SK-N-SH (cell line): ENCODE measurements around the gene METTL26. TPM values are rescaled to one million over a fixed set of nuclear protein-coding genes. Genes with fewer than 3 reads are reported as not detected.

Experiments used
- CTCF ChIA-PET: fragments of 300-600, 350-600 bp; formaldehyde crosslinking; extraction: SDS; loops from one replicate; lab custom pipeline; 2021; lab: Yijun Ruan, JAX
- POLR2A ChIA-PET: fragments of 350-600 bp; sonication (Branson Sonifier 250); formaldehyde crosslinking; extraction: SDS; loops from one replicate; lab custom pipeline; 2020; ENCODE audit warnings: antibody characterized with exemption, inconsistent platforms; lab: Yijun Ruan, JAX
- DNase-seq: peaks from one replicate; pipeline ENCODE4 v3.0.0; 2012
- H2AFZ ChIP-seq: fragments of 200-600 bp; sonication (generic); 2 replicates; pipeline ENCODE4 v1.8.1; 2016; ENCODE audit warnings: antibody characterized with exemption, mild to moderate bottlenecking, low read depth
- H3F3A ChIP-seq: fragments of 200-600 bp; sonication (generic); replicated peaks from 2 replicates; pipeline ENCODE3; 2016; ENCODE audit warnings: antibody characterized with exemption, mild to moderate bottlenecking; ENCODE audit not compliant: insufficient read depth
- H3K27ac ChIP-seq, 2 experiments: fragments of 200-500 bp in 1 of 2; fragments of 200-600 bp in 1 of 2; sonication (Bioruptor generic) in 1 of 2; sonication (generic), shearing (Covaris generic) in 1 of 2; 2 replicates each; pipeline versions ENCODE4 v1.5.1 to v1.6.1; 2014 to 2016; ENCODE audit warnings: low read depth in 2 of 2, inconsistent platforms in 1 of 2, low read length in 1 of 2, mild to moderate bottlenecking in 1 of 2, mixed read lengths in 1 of 2
- H3K27me3 ChIP-seq: fragments of 200-600 bp; sonication (generic), shearing (Covaris generic); 2 replicates; pipeline ENCODE4 v1.6.1; 2016; ENCODE audit warnings: mixed run types; ENCODE audit not compliant: insufficient read depth
- H3K36me3 ChIP-seq, 2 experiments: fragments of 200-500 bp in 1 of 2; fragments of 200-600 bp in 1 of 2; sonication (Bioruptor generic) in 1 of 2; sonication (generic) in 1 of 2; replicated peaks in 1 of 2; 2 replicates each; pipeline versions ENCODE3 to v1.5.1; 2014 to 2016; ENCODE audit warnings: low read length in 1 of 2, mild to moderate bottlenecking in 1 of 2; ENCODE audit not compliant: insufficient read depth in 2 of 2, control insufficient read depth in 1 of 2
- H3K4me1 ChIP-seq, 2 experiments: fragments of 200-500 bp in 1 of 2; fragments of 200-600 bp in 1 of 2; sonication (Bioruptor generic) in 1 of 2; sonication (generic), shearing (Covaris generic) in 1 of 2; 2 replicates each; pipeline versions ENCODE4 v1.5.1 to v1.6.1; 2014 to 2016; ENCODE audit warnings: low read depth in 1 of 2, low read length in 1 of 2, mixed run types in 1 of 2; ENCODE audit not compliant: insufficient read depth in 2 of 2, control insufficient read depth in 1 of 2
- H3K4me2 ChIP-seq: fragments of 200-600 bp; sonication (generic), shearing (Covaris generic); 2 replicates; pipeline ENCODE4 v1.6.1; 2017; ENCODE audit warnings: mixed run types
- H3K4me3 ChIP-seq, 2 experiments: fragments of 200-500 bp in 1 of 2; fragments of 200-600 bp in 1 of 2; sonication (Bioruptor generic) in 1 of 2; sonication (generic), shearing (Covaris generic) in 1 of 2; 2 replicates each; pipeline versions ENCODE4 v1.5.1 to v1.8.1; 2014 to 2016; ENCODE audit warnings: low read depth in 2 of 2, inconsistent platforms in 1 of 2, low read length in 1 of 2, mild to moderate bottlenecking in 1 of 2, mixed read lengths in 1 of 2, moderate library complexity in 1 of 2
- H3K79me2 ChIP-seq: fragments of 200-600 bp; sonication (generic); 2 replicates; pipeline ENCODE4 v1.8.1; 2017; ENCODE audit warnings: mild to moderate bottlenecking; ENCODE audit not compliant: insufficient read depth
- H3K9ac ChIP-seq: fragments of 200-600 bp; sonication (generic); 2 replicates; pipeline ENCODE4 v1.6.1; 2017; ENCODE audit warnings: mixed run types
- H3K9me2 ChIP-seq: fragments of 200-600 bp; sonication (generic); 2 replicates; pipeline ENCODE4 v1.6.1; 2017; ENCODE audit warnings: mixed run types
- H3K9me3 ChIP-seq: fragments of 200-600 bp; sonication (generic); 2 replicates; pipeline ENCODE4 v1.6.1; 2017; ENCODE audit warnings: mixed run types, mild to moderate bottlenecking, moderate library complexity
- H4K20me1 ChIP-seq: fragments of 200-600 bp; sonication (generic); 2 replicates; pipeline ENCODE4 v1.6.1; 2017; ENCODE audit warnings: mild to moderate bottlenecking, mixed run types; ENCODE audit not compliant: insufficient read depth
- CTCF ChIP-seq: fragments of 200-600 bp; sonication (generic); IDR thresholded peaks from 2 replicates; pipeline ENCODE4 v1.6.1; 2017; ENCODE audit warnings: antibody characterized with exemption, mild to moderate bottlenecking, moderate library complexity
- ELF1 ChIP-seq: IDR thresholded peaks from 2 replicates; pipeline ENCODE4 v1.4.0; 2012
- FOXM1 ChIP-seq: IDR thresholded peaks from 2 replicates; pipeline ENCODE4 v1.4.0; 2012; ENCODE audit warnings: low read depth, mild to moderate bottlenecking
- GABPA ChIP-seq: IDR thresholded peaks from 2 replicates; pipeline ENCODE4 v1.4.0; 2012; ENCODE audit warnings: low read depth, mild to moderate bottlenecking
- IRF3 ChIP-seq: fragments of 150-350 bp; IDR thresholded peaks from 2 replicates; pipeline ENCODE4 v1.6.1; 2016; ENCODE audit warnings: mild to moderate bottlenecking, low read depth, low read length
- JUND ChIP-seq: IDR thresholded peaks from 2 replicates; pipeline ENCODE4 v1.4.0; 2012
- MAX ChIP-seq: IDR thresholded peaks from 2 replicates; pipeline ENCODE4 v1.4.0; 2012; ENCODE audit warnings: low read depth
- MXI1 ChIP-seq: IDR thresholded peaks from 2 replicates; pipeline ENCODE4 v1.6.1; 2012; ENCODE audit warnings: mild to moderate bottlenecking, low read depth, low read length, improper control_type of control experiment
- NFIC ChIP-seq: IDR thresholded peaks from 2 replicates; pipeline ENCODE4 v1.4.0; 2012; ENCODE audit warnings: borderline replicate concordance
- NRF1 ChIP-seq: IDR thresholded peaks from 2 replicates; pipeline ENCODE4 v1.6.1; 2012; ENCODE audit warnings: low read depth, mild to moderate bottlenecking, low read length
- RAD21 ChIP-seq: IDR thresholded peaks from 2 replicates; pipeline ENCODE4 v1.6.1; 2012; ENCODE audit warnings: mild to moderate bottlenecking, low read length
- SMC3 ChIP-seq: IDR thresholded peaks from 2 replicates; pipeline ENCODE4 v1.6.1; 2012; ENCODE audit warnings: low read depth, low read length, improper control_type of control experiment
- TCF12 ChIP-seq: IDR thresholded peaks from 2 replicates; pipeline ENCODE4 v1.4.0; 2012
- TEAD4 ChIP-seq: IDR thresholded peaks from 2 replicates; pipeline ENCODE4 v1.4.0; 2012; ENCODE audit warnings: mild to moderate bottlenecking, borderline replicate concordance; ENCODE audit not compliant: insufficient read depth
- WGBS: methylation state at CpG from one replicate; pipeline ENCODE4 v1.1.6; 2017; ENCODE audit warnings: low lambda C conversion rate; 5-methylcytosine and 5-hydroxymethylcytosine counted together
- polyA plus RNA-seq, 3 experiments: library from polyadenylated mRNA; depleted of rRNA; stranded (reverse); fragments of >200 nt; gene quantifications; 2 replicates each; pipeline ENCODE4 v1.2.3, GENCODE V29; 2012
- TF ChIP-seq, protein P1 (sequence below): IDR thresholded peaks from 2 replicates; pipeline ENCODE4 v1.6.1; 2012; ENCODE audit warnings: mild to moderate bottlenecking, low read depth, low read length, moderate library complexity
- TF ChIP-seq, protein P2 (sequence below): IDR thresholded peaks from 2 replicates; pipeline ENCODE4 v1.4.0; 2012; ENCODE audit warnings: low read depth, borderline replicate concordance

The METTL26 gene
- polyA plus RNA-seq, 1 of the 3 experiments (the other 2 are of a cell fraction) = 167 TPM

DNA sequence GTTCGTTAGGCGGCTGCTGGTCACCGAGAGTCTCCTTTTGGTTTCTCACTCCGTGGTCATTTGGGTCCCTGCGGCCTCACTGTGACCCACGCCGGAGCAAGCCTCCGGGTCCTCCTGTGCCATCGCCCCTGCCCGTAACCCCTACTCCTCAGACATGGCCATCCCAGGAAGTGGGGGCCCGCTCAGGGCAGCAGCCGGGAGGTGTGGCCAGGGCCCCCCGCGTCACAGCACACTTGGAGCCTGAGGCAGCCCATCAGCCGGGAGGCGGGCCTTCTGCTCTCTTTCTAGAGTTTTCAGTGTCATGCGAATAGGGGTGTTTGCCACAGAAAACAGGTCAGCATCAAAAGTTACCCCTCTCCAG is 13.2 kb downstream of the METTL26 start:
- H3K36me3 ChIP-seq = peaks cover 0 to 3% of the 10 kb centered on the region in 2 experiments
- peaks cover 10 to 13% of the 10 kb centered on the region in 2 experiments; a peak in 3 of 4 replicates for H3K4me1 ChIP-seq
- no peak for DNase-seq
- H3K27ac ChIP-seq = no peak overlapping the region
- ChIA-PET POLR2A (no interaction called here), CTCF (interaction anchor here (0.5 to 2.8 kb wide), 3 partner anchors 13 to 542 kb away, joined by 3 to 11 read pairs (median 4); no protein-coding TSS in a partner anchor)
- TF ChIP-seq TCF12 (no peak), FOXM1 (no peak), NRF1 (no peak), SMC3 (no peak), GABPA (no peak), ELF1 (no peak), RAD21 (no peak), IRF3 (no peak), JUND (no peak), MAX (no peak), CTCF (no peak), NFIC (no peak), TEAD4 (no peak), MXI1 (no peak)
- TF ChIP-seq, protein P1, sequence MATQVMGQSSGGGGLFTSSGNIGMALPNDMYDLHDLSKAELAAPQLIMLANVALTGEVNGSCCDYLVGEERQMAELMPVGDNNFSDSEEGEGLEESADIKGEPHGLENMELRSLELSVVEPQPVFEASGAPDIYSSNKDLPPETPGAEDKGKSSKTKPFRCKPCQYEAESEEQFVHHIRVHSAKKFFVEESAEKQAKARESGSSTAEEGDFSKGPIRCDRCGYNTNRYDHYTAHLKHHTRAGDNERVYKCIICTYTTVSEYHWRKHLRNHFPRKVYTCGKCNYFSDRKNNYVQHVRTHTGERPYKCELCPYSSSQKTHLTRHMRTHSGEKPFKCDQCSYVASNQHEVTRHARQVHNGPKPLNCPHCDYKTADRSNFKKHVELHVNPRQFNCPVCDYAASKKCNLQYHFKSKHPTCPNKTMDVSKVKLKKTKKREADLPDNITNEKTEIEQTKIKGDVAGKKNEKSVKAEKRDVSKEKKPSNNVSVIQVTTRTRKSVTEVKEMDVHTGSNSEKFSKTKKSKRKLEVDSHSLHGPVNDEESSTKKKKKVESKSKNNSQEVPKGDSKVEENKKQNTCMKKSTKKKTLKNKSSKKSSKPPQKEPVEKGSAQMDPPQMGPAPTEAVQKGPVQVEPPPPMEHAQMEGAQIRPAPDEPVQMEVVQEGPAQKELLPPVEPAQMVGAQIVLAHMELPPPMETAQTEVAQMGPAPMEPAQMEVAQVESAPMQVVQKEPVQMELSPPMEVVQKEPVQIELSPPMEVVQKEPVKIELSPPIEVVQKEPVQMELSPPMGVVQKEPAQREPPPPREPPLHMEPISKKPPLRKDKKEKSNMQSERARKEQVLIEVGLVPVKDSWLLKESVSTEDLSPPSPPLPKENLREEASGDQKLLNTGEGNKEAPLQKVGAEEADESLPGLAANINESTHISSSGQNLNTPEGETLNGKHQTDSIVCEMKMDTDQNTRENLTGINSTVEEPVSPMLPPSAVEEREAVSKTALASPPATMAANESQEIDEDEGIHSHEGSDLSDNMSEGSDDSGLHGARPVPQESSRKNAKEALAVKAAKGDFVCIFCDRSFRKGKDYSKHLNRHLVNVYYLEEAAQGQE = no peak
- TF ChIP-seq, protein P2, sequence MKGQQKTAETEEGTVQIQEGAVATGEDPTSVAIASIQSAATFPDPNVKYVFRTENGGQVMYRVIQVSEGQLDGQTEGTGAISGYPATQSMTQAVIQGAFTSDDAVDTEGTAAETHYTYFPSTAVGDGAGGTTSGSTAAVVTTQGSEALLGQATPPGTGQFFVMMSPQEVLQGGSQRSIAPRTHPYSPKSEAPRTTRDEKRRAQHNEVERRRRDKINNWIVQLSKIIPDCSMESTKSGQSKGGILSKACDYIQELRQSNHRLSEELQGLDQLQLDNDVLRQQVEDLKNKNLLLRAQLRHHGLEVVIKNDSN = no peak
- no peak overlapping the region for H3K4me2 ChIP-seq
- peaks cover 10% of the 10 kb centered on the region; the same call in 1 of the 2 replicates for H4K20me1 ChIP-seq
- no peaks in the 10 kb centered on the region for H3K9me2 ChIP-seq
- no peak overlapping the region for H3K4me3 ChIP-seq
- 96% methylated on average over 14 of the region's 17 CpGs for WGBS
- peaks cover 5% of the 10 kb centered on the region for H3F3A ChIP-seq
- H3K9ac ChIP-seq = no peak overlapping the region
- H3K27me3 ChIP-seq = no peaks in the 10 kb centered on the region
- H3K9me3 ChIP-seq = no peaks in the 10 kb centered on the region
- no peak overlapping the region for H2AFZ ChIP-seq
- H3K79me2 ChIP-seq = peaks cover 5% of the 10 kb centered on the region; the same call in 1 of the 2 replicates
